Activated naive CD4-positive, alpha-beta T cell (primary cell): ENCODE results near the gene DNAH11.

Source experiments
- DNase-seq, 4 experiments: peaks; one replicate each; lab custom pipeline; 2025; lab: John Stamatoyannopoulos, UW

DNAH11 gene

DNA sequence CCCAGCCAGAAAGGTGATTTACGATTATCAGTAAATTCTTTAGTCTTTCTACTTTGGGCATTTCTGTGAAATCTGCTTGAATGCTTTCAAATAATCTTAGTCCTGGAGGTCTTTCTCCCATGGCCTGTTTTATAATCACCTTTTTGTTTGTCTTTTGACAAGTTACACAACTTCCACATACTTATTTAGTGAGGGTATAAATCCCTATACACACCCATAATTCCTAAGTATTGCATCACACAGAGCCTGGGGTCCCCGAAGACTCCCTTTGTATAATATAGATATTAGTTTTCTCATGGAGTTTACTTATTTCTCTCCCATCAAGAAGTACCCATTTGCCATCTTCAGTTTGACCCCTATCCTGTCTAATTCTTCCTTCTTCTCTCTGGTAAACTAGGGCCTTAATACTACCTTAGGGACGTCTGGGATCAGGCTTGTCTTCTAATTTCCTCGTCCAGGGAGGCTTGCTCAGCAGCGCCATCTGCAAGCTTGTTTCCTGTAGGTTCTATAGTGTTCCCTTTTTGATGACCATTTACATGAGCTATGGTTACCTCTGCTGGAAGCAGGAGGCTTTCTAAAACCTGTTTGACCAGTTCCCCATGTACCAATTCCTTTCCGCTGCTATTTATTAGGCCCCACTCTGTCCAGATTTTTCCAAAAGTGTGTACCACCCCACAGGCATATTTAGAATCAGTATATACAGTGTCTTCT lies 8.1 kb downstream of the DNAH11 start:
- DNase-seq: no peak

DNA sequence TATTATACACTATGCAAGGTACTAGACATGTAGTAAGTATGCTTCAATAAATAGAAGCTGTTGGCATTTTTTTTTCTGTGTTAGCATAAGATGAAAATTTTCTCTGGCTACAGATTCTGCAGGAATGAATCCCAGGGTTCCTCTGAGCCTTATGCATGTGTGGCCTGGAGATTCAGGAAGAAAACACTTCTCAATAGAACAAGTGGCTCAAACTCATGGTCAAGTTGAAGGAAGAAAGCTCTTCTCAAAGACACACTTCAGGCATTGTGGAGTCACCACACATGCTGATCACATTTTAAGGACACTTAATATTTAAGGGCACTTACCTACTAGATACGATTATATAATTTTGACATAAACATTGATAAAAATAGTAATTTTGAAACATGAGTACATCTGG lies 19.5 kb downstream of the DNAH11 start:
- no peak for DNase-seq

- DNase-seq: no peak
These were observed 22.8 kb downstream of the DNAH11 start for GRCh38 chr7:21565614-21566013.

GRCh38 chr7:21566094-21566493 lies 23.3 kb downstream of the DNAH11 start:
- DNase-seq: no peak

DNA sequence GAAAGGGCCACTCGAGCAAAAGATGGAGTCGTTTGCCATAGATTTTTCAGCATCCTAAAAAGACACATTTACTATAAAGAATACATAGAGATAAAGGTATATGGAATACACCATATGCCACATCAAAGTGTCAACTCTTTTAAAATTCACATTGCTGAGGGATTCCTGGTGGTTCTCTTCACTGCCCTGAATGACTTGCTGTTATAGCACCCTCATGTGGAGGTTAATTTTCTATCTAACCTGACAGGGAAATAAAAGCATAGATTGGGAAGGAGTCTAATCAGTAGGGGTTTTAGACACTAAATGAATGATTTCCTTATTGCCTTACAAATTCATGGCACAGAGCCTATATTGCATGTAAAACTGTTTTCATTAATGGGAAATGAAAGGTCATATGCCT lies 25.9 kb downstream of the DNAH11 start:
- no peak for DNase-seq

GRCh38 chr7:21572331-21573313 lies 29.8 kb downstream of the DNAH11 start:
- no peak for DNase-seq

- DNase-seq: no peak
These were observed 36.7 kb downstream of the DNAH11 start for GRCh38 chr7:21579341-21580072.

DNA sequence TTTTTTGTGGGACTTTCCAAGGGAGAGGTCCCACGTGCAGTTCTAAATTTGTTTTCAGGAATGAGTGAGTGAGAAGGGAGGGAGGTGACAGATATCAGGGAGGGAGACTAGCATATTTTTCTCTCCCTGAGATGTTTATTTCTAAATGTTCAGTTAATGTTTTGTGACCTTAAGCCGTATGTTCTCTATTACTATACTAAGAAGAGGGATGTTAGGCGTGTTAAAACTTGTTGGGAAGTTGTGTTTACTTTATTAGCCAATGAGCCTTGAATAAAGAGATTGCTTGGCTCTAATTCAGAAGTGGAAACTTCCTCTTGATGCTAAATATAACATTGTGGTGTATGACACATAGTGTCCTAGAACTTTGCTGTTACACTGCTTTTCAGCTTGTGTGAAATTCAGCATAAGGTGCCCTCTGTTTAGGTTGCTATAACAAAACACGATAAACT lies 37.3 kb downstream of the DNAH11 start:
- no peak for DNase-seq

- no peak for DNase-seq
These were observed 42.4 kb downstream of the DNAH11 start for GRCh38 chr7:21585070-21585724.

GRCh38 chr7:21587139-21587784 lies 44.4 kb downstream of the DNAH11 start:
- no peak for DNase-seq

DNA sequence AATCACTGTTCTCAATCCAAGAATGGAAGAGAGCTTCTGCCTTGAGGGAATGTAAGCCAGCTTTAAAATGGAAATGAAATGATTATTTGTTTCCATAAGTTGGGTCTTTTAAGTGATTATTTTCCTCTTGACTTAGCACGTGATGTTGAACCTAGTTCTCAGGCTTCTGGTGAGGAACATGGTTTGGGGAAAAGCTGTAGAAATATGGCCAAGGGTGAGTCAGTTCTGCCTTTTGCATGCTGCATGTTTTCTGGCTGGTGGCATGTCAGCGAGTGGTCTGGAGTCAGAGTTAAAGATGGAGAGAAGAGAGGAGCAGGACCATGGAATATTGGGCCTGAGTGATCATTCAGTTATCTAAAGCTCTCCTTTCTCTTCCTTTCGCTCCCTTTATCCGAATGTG lies 54.0 kb downstream of the DNAH11 start:
- DNase-seq: no peak

DNA sequence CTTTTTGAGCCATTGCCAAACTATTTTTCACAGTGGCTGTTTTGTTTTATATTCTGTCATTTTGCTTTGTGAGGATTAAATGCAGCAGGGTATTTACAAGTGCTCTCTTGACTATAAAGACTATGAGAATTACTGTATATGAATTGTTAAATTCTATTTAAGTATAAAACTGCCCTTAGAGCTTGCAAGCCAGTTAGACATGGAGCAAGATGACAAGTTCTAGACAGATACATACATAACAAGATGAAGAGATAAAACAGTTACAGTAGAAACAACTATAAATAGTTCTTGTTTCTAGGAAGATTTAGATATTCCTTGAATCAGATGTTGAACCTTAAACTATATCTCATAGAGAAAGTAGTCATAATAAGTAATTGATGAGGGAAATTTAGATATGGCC lies 60.6 kb downstream of the DNAH11 start:
- no peak for DNase-seq

- DNase-seq: no peak
These were observed 61.3 kb downstream of the DNAH11 start for GRCh38 chr7:21603972-21604749.

- no peak for DNase-seq
These were observed 62.3 kb downstream of the DNAH11 start for GRCh38 chr7:21605008-21605585.

GRCh38 chr7:21608465-21608864 lies 65.6 kb downstream of the DNAH11 start:
- DNase-seq: no peak

DNA sequence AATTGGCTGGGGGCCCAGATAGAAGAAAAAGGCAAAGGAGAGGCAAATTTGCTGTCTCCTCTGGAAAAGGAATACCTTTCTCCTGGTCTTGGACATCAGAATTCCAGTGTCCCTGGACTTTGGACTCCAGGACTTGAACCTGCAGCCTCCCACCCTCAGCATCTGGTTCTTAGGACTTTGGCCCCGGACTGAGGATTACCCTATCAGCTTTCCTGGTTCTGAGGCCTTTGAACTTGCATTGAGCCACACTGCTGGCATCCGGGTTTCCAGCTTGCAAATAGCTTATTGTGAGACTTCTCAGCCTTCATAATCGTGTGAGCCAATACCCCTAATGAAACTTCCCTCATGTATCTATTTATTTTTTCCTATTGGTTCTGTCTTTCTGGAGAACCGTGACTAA lies 68.3 kb downstream of the DNAH11 start:
- no peak for DNase-seq

- DNase-seq: no peak
These were observed 73.3 kb downstream of the DNAH11 start for GRCh38 chr7:21616091-21616490.

GRCh38 chr7:21616796-21617436 lies 74.1 kb downstream of the DNAH11 start:
- DNase-seq: no peak

GRCh38 chr7:21617513-21617912 lies 74.7 kb downstream of the DNAH11 start:
- DNase-seq: no peak

- DNase-seq: no peak
These were observed 75.1 kb downstream of the DNAH11 start for GRCh38 chr7:21617916-21618390.
